ENCODE results near the gene ACSM4. TPM values are rescaled to one million over a fixed set of nuclear protein-coding genes. Genes with fewer than 3 reads are reported as not detected.

The ACSM4 gene
- total RNA-seq, 1 experiment from 2014 or later = not detected

DNA sequence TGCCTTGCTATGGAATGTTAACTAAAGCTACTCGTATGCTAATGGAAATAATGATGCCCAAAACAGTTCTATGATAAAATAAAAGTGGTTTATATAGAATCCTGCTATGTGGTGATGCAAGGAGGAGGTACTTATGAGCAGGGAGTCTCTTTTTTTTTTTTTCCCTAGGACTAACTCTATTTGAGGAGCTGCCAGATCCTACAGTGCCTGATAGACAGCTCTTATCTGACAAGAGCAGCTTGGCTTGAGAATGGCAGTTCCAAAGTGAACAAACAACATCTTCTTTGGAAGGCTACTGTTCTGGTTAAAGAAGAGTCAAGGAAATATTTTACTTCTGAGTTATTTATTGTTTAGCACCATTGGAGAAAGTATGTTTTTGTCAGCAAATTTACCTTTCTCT, 10.2 kb upstream of the ACSM4 start:
- Mint-ChIP-seq H3K27me3 (ENCODE audit: insufficient read depth, unreplicated experiment) (peaks cover 12% of the 10 kb centered on the region), H3K4me1 (ENCODE audit: low read depth, unreplicated experiment) (no peaks in the 10 kb centered on the region), H3K4me3 (ENCODE audit: unreplicated experiment) (no peak overlapping the region), H3K9me3 (ENCODE audit: unreplicated experiment) (peaks cover 27% of the 10 kb centered on the region), H3K36me3 (ENCODE audit: insufficient read depth, unreplicated experiment) (no peaks in the 10 kb centered on the region), H3K27ac (ENCODE audit: unreplicated experiment) (no peak overlapping the region)
- no peaks in the 10 kb centered on the region for H3K27me3 ChIP-seq (replicated peaks; ENCODE audit: control insufficient read depth, insufficient read depth, low read length)
- H3K4me3 ChIP-seq (ENCODE audit: low read depth, low read length) = no peak overlapping the region
- no peaks in the 10 kb centered on the region for H3K4me1 ChIP-seq
- H3K36me3 ChIP-seq (ENCODE audit: control insufficient read depth, insufficient read depth, low read length) = no peaks in the 10 kb centered on the region
- peaks cover 20% of the 10 kb centered on the region for H3K9me3 ChIP-seq
- TF ChIP-seq, protein P1, sequence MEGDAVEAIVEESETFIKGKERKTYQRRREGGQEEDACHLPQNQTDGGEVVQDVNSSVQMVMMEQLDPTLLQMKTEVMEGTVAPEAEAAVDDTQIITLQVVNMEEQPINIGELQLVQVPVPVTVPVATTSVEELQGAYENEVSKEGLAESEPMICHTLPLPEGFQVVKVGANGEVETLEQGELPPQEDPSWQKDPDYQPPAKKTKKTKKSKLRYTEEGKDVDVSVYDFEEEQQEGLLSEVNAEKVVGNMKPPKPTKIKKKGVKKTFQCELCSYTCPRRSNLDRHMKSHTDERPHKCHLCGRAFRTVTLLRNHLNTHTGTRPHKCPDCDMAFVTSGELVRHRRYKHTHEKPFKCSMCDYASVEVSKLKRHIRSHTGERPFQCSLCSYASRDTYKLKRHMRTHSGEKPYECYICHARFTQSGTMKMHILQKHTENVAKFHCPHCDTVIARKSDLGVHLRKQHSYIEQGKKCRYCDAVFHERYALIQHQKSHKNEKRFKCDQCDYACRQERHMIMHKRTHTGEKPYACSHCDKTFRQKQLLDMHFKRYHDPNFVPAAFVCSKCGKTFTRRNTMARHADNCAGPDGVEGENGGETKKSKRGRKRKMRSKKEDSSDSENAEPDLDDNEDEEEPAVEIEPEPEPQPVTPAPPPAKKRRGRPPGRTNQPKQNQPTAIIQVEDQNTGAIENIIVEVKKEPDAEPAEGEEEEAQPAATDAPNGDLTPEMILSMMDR (IDR thresholded peaks at IDR 0.05; ENCODE audit: insufficient read depth in 1 of 2, low read depth in 1 of 2, low read length in 1 of 2, severe bottlenecking in 1 of 2, unreplicated experiment in 1 of 2) = no peak
- intact Hi-C loops (cut with micrococcal nuclease; ENCODE audit: unreplicated experiment) = no loop called here
- ChIA-PET POLR2A (interaction anchor here (0.6 kb wide), 1 partner anchor 16 kb away, joined by 3 read pairs; no protein-coding TSS in a partner anchor), CTCF (interaction anchor here (0.6 kb wide), 1 partner anchor 172 kb away, joined by 3 read pairs; no protein-coding TSS in a partner anchor)
- no peak for DNase-seq
- no TSS peak for BruUV-seq (replicated peaks)

DNA sequence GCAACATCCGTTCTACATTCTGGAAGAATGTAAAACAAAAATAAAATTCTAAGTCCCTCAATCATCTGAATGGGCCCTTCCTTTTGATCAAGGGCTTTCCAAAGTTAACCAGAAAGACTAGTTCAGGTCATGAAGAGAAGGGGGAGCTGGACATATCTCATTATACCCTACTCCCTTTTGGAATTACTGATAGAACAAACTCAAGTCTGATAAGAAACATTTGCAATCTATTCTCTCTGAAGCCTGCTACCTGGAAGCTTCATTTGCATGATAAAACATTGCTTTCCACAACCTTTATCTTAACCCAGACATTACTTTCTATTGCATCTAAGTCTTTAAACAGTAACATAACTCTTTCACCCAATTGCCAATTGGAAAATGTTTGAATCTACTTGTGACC, 8.3 kb upstream of the ACSM4 start:
- H3K9me3 ChIP-seq = peaks cover 6% of the 10 kb centered on the region
- Mint-ChIP-seq H3K9me3 (ENCODE audit: unreplicated experiment) (peaks cover 14% of the 10 kb centered on the region), H3K4me1 (ENCODE audit: low read depth, unreplicated experiment) (no peaks in the 10 kb centered on the region), H3K4me3 (ENCODE audit: unreplicated experiment) (no peak overlapping the region), H3K27me3 (ENCODE audit: insufficient read depth, unreplicated experiment) (peaks cover 22% of the 10 kb centered on the region), H3K36me3 (ENCODE audit: insufficient read depth, unreplicated experiment) (no peaks in the 10 kb centered on the region), H3K27ac (ENCODE audit: unreplicated experiment) (no peak overlapping the region)
- H3K4me3 ChIP-seq (ENCODE audit: low read depth, low read length) = no peak overlapping the region
- H3K27me3 ChIP-seq (replicated peaks; ENCODE audit: control insufficient read depth, insufficient read depth, low read length) = no peaks in the 10 kb centered on the region
- ChIA-PET POLR2A (no interaction called here), CTCF (no interaction called here)
- no peaks in the 10 kb centered on the region for H3K36me3 ChIP-seq (ENCODE audit: control insufficient read depth, insufficient read depth, low read length)
- no TSS peak for BruUV-seq (replicated peaks)
- no peaks in the 10 kb centered on the region for H3K4me1 ChIP-seq
- intact Hi-C loops (cut with micrococcal nuclease; ENCODE audit: unreplicated experiment) = no loop called here
- TF ChIP-seq, protein P1 (IDR thresholded peaks at IDR 0.05; ENCODE audit: insufficient read depth in 1 of 2, low read depth in 1 of 2, low read length in 1 of 2, severe bottlenecking in 1 of 2, unreplicated experiment in 1 of 2) = no peak
- no peak for DNase-seq

DNA sequence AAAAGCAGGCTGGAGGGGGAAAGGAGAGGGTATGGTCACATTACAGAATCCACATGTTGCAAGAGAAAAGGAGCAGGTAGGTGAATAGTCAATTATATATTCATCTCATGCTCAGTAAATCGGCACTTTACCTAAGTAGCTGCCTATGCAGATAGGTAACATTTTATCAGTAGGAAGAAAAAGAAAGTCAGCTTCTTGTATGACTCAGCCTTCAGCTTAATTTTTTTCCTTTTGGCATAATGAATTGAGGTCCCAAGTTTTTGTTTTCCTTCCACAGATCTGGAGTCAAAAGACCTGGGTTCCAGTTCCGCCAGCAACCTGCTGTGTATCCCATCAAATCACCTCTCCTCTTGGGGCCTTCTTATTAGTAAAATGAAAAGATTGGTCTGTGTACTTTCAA, 6.0 kb upstream of the ACSM4 start:
- CTCF ChIA-PET = no interaction called here
- no peaks in the 10 kb centered on the region for H3K9me3 ChIP-seq

More for the DNA sequence above, 6.0 kb upstream of the ACSM4 start:
- H3K36me3 ChIP-seq (ENCODE audit: control insufficient read depth, insufficient read depth, low read length) = no peaks in the 10 kb centered on the region
- H3K27ac Mint-ChIP-seq (ENCODE audit: unreplicated experiment) = no peak overlapping the region
- no peaks in the 10 kb centered on the region for H3K9me3 Mint-ChIP-seq (ENCODE audit: unreplicated experiment)
- intact Hi-C loops (cut with micrococcal nuclease; ENCODE audit: unreplicated experiment) = no loop called here
- no peaks in the 10 kb centered on the region for H3K4me1 Mint-ChIP-seq (ENCODE audit: low read depth, unreplicated experiment)
- no peak for DNase-seq
- peaks cover 30% of the 10 kb centered on the region for H3K27me3 Mint-ChIP-seq (ENCODE audit: insufficient read depth, unreplicated experiment)
- H3K36me3 Mint-ChIP-seq (ENCODE audit: insufficient read depth, unreplicated experiment) = no peaks in the 10 kb centered on the region
- H3K4me1 ChIP-seq = no peaks in the 10 kb centered on the region
- no peak overlapping the region for H3K4me3 Mint-ChIP-seq (ENCODE audit: unreplicated experiment)
- no peaks in the 10 kb centered on the region for H3K27me3 ChIP-seq (replicated peaks; ENCODE audit: control insufficient read depth, insufficient read depth, low read length)
- TF ChIP-seq, protein P1 (IDR thresholded peaks at IDR 0.05; ENCODE audit: insufficient read depth in 1 of 2, low read depth in 1 of 2, low read length in 1 of 2, severe bottlenecking in 1 of 2, unreplicated experiment in 1 of 2) = no peak
- BruUV-seq (replicated peaks) = no TSS peak
- POLR2A ChIA-PET = no interaction called here
- no peak overlapping the region for H3K4me3 ChIP-seq (ENCODE audit: low read depth, low read length)
